ENCODE measurements around the gene DENND5A. TPM values are rescaled to one million over a fixed set of nuclear protein-coding genes. Genes with fewer than 3 reads are reported as not detected.

DENND5A gene
- total and polyA plus RNA-seq, 10 donors: 20.8 to 157 (median 110) TPM

DNA sequence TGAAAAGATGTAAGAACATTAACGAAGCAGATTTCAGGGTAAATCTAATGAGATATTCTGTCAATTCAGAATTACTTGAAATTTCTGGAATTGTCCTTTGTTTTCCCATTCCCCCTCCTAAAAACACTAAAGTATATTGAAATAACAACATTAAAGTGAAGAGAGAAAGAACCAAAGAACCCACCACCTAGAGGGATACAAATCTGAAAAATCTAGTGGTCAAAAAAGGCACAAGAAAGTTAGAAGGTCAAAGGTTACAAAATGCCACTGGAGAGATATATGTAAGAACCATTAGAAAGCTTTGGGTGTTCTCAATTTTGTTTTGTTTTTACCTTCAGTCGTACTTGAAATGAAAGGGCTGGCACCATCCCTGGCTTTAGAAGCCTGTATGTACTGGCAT, 57.9 kb downstream of the DENND5A start:
- 90 to 96% (median 93%) methylated on average over 2 of the region's 2 CpGs for WGBS, 5 donors
- Histone ChIP-seq H3K27me3 (replicated peaks in 1 of 7) (no peaks in the 10 kb centered on the region), H3K4me3 (no peak overlapping the region), H3K36me3 (peaks cover 0 to 36% (median 16%) of the 10 kb centered on the region in 6 donors), H3K27ac (no peak overlapping the region), H3K4me1 (peaks cover 6 to 50% (median 20%) of the 10 kb centered on the region in 6 donors), H3K9me3 (no peaks in the 10 kb centered on the region)
- TF ChIP-seq, protein P1, sequence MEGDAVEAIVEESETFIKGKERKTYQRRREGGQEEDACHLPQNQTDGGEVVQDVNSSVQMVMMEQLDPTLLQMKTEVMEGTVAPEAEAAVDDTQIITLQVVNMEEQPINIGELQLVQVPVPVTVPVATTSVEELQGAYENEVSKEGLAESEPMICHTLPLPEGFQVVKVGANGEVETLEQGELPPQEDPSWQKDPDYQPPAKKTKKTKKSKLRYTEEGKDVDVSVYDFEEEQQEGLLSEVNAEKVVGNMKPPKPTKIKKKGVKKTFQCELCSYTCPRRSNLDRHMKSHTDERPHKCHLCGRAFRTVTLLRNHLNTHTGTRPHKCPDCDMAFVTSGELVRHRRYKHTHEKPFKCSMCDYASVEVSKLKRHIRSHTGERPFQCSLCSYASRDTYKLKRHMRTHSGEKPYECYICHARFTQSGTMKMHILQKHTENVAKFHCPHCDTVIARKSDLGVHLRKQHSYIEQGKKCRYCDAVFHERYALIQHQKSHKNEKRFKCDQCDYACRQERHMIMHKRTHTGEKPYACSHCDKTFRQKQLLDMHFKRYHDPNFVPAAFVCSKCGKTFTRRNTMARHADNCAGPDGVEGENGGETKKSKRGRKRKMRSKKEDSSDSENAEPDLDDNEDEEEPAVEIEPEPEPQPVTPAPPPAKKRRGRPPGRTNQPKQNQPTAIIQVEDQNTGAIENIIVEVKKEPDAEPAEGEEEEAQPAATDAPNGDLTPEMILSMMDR (IDR thresholded peaks at IDR 0.05 in 8 of 11, conservative IDR thresholded peaks at IDR 0.05 in 3 of 11): no peak
- no peak for TF ChIP-seq POLR2AphosphoS5 (IDR thresholded peaks at IDR 0.05)
- no peak for TF ChIP-seq POLR2A (IDR thresholded peaks at IDR 0.05)
- no peak for DNase-seq
- intact Hi-C loops (cut with DNase I; ENCODE audit: low total_unique reads): no loop called here

DNA sequence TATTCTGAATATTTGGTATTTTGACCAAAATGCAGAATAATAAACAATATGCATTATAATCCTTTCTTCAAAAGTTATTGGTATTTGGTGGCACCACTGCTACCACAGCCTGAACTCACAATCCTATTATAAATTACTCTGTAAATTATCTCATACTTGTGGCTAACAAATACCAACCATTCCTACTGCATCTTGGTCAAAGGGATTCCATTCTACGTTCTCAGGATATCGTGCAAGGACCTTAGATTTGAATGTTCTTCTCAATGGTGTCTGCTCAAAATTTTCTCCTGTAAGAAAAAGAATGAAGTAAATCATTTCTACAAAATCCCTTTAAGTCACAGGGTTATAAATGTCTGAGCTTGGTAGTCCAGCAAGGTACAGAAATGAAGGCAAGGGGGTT, 58.7 kb downstream of the DENND5A start:
- Histone ChIP-seq H3K9me3 (no peaks in the 10 kb centered on the region), H3K4me3 (no peak overlapping the region), H3K27ac (no peak overlapping the region), H3K27me3 (replicated peaks in 1 of 7) (no peaks in the 10 kb centered on the region), H3K36me3 (peaks cover 0 to 36% (median 16%) of the 10 kb centered on the region in 6 donors), H3K4me1 (peaks cover 6 to 43% (median 19%) of the 10 kb centered on the region in 6 donors)
- intact Hi-C loops (cut with DNase I; ENCODE audit: low total_unique reads): no loop called here
- no peak for DNase-seq
- 91 to 96% (median 91%) methylated on average over 2 of the region's 2 CpGs for WGBS, 5 donors
- TF ChIP-seq POLR2AphosphoS5 (IDR thresholded peaks at IDR 0.05) (no peak), POLR2A (IDR thresholded peaks at IDR 0.05) (no peak)
- TF ChIP-seq, protein P1 (IDR thresholded peaks at IDR 0.05 in 8 of 11, conservative IDR thresholded peaks at IDR 0.05 in 3 of 11): no peak

GRCh38 chr11:9203691-9204311, 61.3 kb downstream of the DENND5A start:
- no peak overlapping the region for H3K4me3 ChIP-seq
- peaks cover 0 to 43% (median 16%) of the 10 kb centered on the region in 6 donors for H3K36me3 ChIP-seq
- no peak for DNase-seq
- intact Hi-C loops (cut with DNase I; ENCODE audit: low total_unique reads): no loop called here
- H3K27ac ChIP-seq: no peak overlapping the region
- 82 to 91% (median 88%) methylated on average over 12 of the region's 12 CpGs for WGBS, 5 donors
- H3K9me3 ChIP-seq: no peaks in the 10 kb centered on the region
- H3K27me3 ChIP-seq (replicated peaks in 1 of 7): no peaks in the 10 kb centered on the region
- TF ChIP-seq, protein P1 (IDR thresholded peaks at IDR 0.05 in 8 of 11, conservative IDR thresholded peaks at IDR 0.05 in 3 of 11): peak in 1 of 11 experiments; percentile 23
- TF ChIP-seq POLR2AphosphoS5 (IDR thresholded peaks at IDR 0.05): no peak
- peaks cover 0 to 17% (median 3%) of the 10 kb centered on the region in 6 donors for H3K4me1 ChIP-seq

GRCh38 chr11:9201372-9202162, 63.6 kb downstream of the DENND5A start:
- DNase-seq: no peak
- WGBS, 5 donors: 80 to 89% (median 87%) methylated on average over 3 of the region's 3 CpGs
- TF ChIP-seq POLR2A (IDR thresholded peaks at IDR 0.05) (no peak), POLR2AphosphoS5 (IDR thresholded peaks at IDR 0.05) (no peak)
- TF ChIP-seq, protein P1 (IDR thresholded peaks at IDR 0.05 in 8 of 11, conservative IDR thresholded peaks at IDR 0.05 in 3 of 11): no peak
- no peaks in the 10 kb centered on the region for H3K9me3 ChIP-seq
- H3K36me3 ChIP-seq: peaks cover 0 to 65% (median 19%) of the 10 kb centered on the region in 6 donors
- H3K4me1 ChIP-seq: peaks cover 0 to 2% (median 0%) of the 10 kb centered on the region in 6 donors
- no peaks in the 10 kb centered on the region for H3K27me3 ChIP-seq (replicated peaks in 1 of 7)
- no peak overlapping the region for H3K4me3 ChIP-seq
- no peak overlapping the region for H3K27ac ChIP-seq
- intact Hi-C loops (cut with DNase I; ENCODE audit: low total_unique reads): no loop called here
